ENCODE measurements around the gene VAC14.

DNA sequence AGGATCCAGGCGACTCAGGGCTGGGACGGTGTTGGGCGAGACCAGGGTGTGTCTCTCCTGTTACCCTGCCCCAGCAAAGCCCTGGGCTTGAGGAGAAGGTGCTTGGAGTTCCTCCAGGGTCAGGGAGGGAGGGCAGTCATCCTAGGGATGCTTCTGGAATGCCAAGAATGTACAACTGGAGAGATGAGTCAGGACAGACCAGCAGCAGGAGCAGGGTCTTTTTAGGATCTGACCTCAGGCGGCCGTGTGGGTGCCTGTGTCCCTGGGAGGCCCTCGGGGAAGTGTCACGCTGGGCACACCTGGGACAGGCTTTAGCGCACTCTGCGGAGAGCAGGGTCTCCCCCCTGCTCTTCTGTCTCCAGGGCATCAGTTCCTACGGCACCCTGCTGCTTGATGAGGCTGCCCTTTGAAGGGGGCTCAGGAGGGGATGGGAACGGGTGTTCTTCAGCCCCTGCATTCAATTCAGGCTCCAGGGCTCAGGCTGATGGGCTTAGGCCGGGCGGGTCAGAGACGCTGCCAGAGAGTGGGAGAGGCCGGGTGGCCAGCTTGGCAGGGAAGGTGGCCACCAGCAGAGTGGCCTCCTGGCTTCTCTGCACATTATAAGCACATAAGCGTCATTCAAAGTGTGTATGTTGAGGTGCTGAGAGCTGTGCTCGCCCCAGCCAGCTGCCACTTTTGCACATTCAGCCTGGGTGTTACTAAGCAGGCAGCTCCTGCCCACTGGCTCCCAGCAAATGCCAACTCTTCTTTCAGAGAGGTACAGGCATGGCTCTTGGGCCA is 106.7 kb downstream of the VAC14 start:
- no peak for TF ChIP-seq EP300 (IDR thresholded peaks at IDR 0.05)
- peak; percentile 64 for TF ChIP-seq POLR2AphosphoS5 (IDR thresholded peaks at IDR 0.05)
